Duodenal mucosa (tissue), 2 donors: Measurements from ENCODE around the gene SFXN3.

ENCODE experiments used
- H3K27ac ChIP-seq: one replicate; pipeline ENCODE4 v1.7.0; 2013; ENCODE audit warnings: low read depth, low read length
- H3K27me3 ChIP-seq, 2 donors: one replicate each; pipeline ENCODE4 v1.7.0; 2013; ENCODE audit warnings: low read length in 2 of 2, control low read depth in 1 of 2; ENCODE audit not compliant: insufficient read depth in 2 of 2, control insufficient read depth in 1 of 2
- H3K36me3 ChIP-seq, 2 donors: one replicate each; pipeline ENCODE4 v1.7.0; 2013; ENCODE audit warnings: low read length in 2 of 2, control low read depth in 1 of 2; ENCODE audit not compliant: insufficient read depth in 2 of 2, control insufficient read depth in 1 of 2
- H3K4me1 ChIP-seq, 2 donors: one replicate each; pipeline ENCODE4 v1.7.0; 2013; ENCODE audit warnings: low read length in 2 of 2, control low read depth in 1 of 2; ENCODE audit not compliant: insufficient read depth in 2 of 2, control insufficient read depth in 1 of 2
- H3K4me3 ChIP-seq, 2 donors: one replicate each; pipeline ENCODE4 v1.7.0; 2013; ENCODE audit warnings: low read length in 2 of 2, low read depth in 1 of 2
- H3K9ac ChIP-seq, 2 donors: one replicate each; pipeline ENCODE4 v1.7.0; 2013; ENCODE audit warnings: low read length in 2 of 2, low read depth in 1 of 2
- H3K9me3 ChIP-seq, 2 donors: one replicate each; pipeline ENCODE4 v1.7.0; 2013; ENCODE audit warnings: low read length in 2 of 2, control low read depth in 1 of 2; ENCODE audit not compliant: control insufficient read depth in 1 of 2

The SFXN3 gene

DNA sequence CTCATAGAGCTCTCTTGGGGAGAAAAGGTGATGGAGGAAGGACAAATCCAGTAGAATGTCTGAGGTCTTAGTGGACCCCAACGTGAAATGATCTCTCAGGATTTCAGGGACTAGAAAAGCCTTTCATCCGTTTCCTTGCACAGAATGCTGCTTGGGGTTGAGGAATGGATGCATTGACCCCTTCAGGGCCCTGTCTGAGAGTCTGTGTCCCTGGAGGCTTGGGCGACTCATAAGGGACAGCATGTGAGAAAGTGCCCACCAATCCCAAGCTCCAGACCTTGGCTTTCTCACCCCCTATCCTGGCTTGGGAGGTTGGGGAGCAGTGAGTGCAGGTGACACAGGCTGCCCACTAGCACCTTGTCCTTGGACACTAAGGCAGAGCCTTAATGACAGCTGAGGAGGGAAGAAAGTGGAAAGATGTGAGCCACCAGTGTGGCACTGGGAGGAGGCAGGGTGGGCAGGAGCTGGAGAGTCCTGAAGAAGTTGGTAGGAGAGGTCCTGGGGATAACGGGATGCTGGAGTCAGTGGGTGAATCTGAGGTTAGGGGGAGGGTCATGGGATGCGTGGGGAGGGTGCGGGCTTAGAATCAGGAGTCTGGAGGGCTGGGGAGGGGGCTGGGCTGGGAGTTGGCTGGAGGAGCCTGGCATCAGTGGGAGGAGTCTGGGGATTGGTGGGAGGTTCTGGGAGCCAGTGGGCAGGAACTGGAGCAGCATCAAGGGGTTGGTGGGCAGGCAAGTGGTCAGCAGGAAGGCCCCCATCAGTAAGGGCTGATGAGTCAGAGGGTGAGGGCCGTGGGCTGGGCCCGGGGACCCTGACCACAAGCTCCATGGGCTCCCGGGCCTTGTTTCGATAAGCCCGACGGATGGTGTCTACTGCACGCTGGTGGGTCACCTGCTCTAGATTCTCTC, 22.9 kb upstream of the SFXN3 start:
- Histone ChIP-seq H3K4me1 (peaks cover 6 to 20% of the 10 kb centered on the region in 2 donors), H3K27ac (no peak overlapping the region), H3K9me3 (no peaks in the 10 kb centered on the region), H3K9ac (no peak overlapping the region), H3K4me3 (no peak overlapping the region), H3K27me3 (no peaks in the 10 kb centered on the region), H3K36me3 (peaks cover 0 to 33% of the 10 kb centered on the region in 2 donors)

DNA sequence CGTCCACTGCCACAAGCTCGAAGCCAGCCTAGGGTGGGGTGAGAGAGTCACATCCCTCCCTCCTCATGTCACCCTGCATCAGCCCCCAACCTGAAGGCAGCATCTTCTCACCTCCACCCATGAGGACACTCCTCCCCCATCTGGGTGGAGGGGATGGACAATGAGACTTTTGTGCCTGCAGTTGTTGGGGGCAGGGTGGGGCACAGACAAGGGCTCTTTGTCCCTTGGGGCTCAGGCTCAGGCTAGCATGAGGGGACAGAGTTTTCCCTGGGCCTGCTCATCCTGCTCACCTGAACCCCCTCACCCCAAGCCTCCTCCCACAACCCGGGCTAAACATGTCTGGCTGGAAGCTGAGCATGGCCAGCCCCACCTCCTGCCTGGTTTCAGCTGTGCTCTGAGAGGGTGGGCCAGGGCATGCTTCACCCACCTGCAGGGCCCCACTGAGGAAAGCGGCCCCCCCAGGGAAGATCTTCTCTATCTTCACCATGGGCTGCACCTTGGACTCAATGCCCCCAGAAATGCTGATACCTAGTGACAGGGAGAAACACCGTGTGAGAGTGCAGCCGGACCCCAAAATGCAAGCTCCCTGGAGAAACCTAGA, 22.1 kb upstream of the SFXN3 start:
- no peaks in the 10 kb centered on the region for H3K27me3 ChIP-seq
- H3K4me3 ChIP-seq, result no peak overlapping the region
- no peak overlapping the region for H3K27ac ChIP-seq
- no peak overlapping the region for H3K9ac ChIP-seq
- no peaks in the 10 kb centered on the region for H3K9me3 ChIP-seq
- H3K36me3 ChIP-seq, result peaks cover 0 to 26% of the 10 kb centered on the region in 2 donors
- peaks cover 10 to 24% of the 10 kb centered on the region in 2 donors for H3K4me1 ChIP-seq

DNA sequence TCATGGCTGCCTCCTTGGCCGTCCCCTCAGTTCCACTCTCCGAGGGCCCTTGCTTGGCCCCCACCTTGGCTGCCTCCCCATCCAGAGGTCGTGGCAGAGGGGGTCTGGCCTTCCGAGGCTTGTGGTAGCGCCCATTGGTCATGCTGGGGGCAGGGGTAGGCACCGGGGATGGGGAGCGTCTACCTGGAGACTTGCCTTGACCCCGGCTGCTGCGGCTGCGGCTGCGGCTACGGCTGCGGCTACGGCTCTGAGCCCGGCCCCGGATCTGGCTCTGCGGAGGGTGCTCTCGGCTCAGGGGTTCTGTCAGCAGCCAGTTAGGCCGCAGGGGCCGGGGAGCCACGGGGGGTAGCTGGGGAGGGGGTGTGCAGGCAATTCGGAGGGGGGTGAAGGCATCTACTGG, 20.7 kb upstream of the SFXN3 start:
- peaks cover 0 to 18% of the 10 kb centered on the region in 2 donors for H3K36me3 ChIP-seq
- H3K27me3 ChIP-seq, result no peaks in the 10 kb centered on the region
- H3K4me3 ChIP-seq, result no peak overlapping the region
- no peak overlapping the region for H3K27ac ChIP-seq
- peaks cover 10 to 24% of the 10 kb centered on the region in 2 donors for H3K4me1 ChIP-seq
- H3K9me3 ChIP-seq, result no peaks in the 10 kb centered on the region
- no peak overlapping the region for H3K9ac ChIP-seq

DNA sequence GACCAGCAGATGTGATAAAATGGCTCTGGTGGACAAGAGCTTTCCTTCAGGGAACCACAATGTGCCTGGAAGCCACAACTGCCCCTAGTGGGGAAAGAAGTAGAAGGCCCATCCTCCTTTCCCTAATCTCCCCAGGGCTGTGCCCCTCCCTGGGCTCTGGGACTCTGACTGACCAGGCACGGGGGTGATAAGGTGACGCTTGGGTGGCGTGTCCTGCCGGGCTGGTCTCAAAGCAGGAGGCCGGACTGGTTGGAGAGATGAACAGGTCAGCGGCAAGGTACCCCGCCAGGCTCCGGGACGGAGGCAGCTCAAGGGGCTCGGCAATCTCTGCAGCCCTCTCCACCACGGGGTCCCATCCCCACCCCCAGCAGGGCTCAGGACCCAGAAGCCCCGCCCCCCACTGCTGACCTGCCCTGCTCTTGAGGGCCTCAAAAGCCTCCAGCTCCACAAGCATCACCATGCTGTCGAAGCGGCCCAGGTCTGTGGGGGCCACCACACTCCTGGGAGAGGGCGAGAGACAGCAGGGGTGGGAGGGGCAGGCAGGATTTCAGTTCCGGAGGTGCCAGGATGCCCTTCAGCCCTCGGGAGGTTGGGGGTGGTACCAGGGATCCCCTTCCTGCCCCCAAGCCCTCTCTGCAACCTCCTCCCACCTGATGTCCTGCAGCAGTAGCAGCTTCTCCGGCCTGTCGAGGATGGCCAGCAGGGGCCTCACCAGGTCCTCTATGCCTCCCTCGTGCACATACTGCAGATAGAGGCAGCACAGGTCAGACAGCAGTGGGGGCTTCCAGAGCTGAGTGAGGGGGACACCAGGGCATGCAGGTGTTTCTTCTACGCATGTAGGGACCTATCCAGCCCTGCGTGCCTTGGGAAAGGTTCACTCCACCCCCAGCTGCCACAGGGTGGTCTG, 19.3 kb upstream of the SFXN3 start:
- no peak overlapping the region for H3K9ac ChIP-seq
- peaks cover 0 to 3% of the 10 kb centered on the region in 2 donors for H3K36me3 ChIP-seq
- no peaks in the 10 kb centered on the region for H3K9me3 ChIP-seq

DNA sequence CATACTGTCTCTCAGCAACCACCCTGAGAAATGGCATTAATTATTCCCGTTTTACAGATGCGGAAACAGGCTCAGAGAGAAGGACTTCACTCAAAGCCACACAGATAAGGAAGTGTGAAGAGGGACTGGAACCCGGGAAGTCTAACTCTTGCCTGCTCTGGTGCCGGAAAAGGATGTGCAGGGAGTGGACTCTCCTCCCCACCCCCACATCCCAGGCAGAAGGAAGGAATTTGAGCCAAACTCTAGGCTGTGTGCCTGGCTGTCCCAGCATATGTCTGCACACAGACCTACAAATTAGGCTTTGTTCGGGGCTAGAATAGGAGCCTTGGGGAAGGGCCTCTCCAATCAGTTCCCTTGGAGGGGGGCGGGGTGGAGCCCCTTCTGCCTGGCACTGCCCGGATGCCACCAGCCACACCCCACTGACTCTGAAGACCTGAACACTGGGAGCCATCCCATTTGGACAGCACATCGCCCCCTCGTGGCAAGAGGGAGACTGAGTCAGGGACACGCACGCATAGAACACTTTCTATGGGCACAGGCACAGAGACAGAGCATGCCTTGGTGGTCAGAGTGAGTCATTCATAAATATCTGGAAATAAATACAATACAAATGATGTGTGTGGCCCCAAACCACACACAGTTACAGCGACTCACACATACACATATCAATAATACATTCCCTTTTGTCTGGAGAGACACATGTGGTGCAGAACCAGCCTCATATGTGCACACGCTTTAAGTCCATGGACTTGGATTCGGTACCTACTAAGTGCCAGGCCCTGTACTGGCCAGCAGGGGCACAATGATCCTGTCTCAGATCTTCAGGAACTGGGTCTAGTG, 18.3 kb upstream of the SFXN3 start:
- H3K9ac ChIP-seq, result no peak overlapping the region
- H3K4me1 ChIP-seq, result peaks cover 10 to 12% of the 10 kb centered on the region in 2 donors
- H3K9me3 ChIP-seq, result no peaks in the 10 kb centered on the region
- H3K27ac ChIP-seq, result no peak overlapping the region
- H3K36me3 ChIP-seq, result no peaks in the 10 kb centered on the region
- no peak overlapping the region for H3K4me3 ChIP-seq
- peaks cover 4 to 9% of the 10 kb centered on the region in 2 donors for H3K27me3 ChIP-seq

More for the DNA sequence above, 19.3 kb upstream of the SFXN3 start:
- Histone ChIP-seq H3K27me3 (peaks cover under 1 to 9% of the 10 kb centered on the region in 2 donors), H3K4me3 (no peak overlapping the region), H3K27ac (no peak overlapping the region), H3K4me1 (peaks cover 10 to 19% of the 10 kb centered on the region in 2 donors)

DNA sequence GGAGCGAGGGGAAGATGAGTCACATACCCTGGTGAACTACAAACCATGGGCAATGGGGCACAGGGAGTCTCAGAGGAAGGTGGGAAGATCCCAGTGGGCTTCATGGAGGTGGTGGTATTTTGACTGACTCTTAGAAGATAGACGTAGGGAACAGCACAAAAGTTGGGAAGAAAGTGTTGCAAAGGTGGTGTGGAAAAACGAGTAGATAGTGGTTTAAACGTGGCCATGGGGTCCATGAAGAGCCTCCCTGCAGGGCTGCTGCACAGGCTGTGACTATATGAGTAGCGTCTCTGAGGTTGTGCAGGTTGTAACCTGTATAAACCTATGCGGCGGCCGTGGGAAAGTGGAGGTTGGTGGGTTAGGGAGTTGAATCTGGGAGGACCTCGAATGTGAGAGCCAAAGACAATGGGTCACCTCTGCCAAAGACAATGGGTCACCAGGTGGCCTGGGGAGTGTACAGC, 17.6 kb upstream of the SFXN3 start:
- H3K27ac ChIP-seq, result no peak overlapping the region
- H3K4me3 ChIP-seq, result no peak overlapping the region
- peaks cover 6 to 14% of the 10 kb centered on the region in 2 donors for H3K4me1 ChIP-seq
- H3K9me3 ChIP-seq, result no peaks in the 10 kb centered on the region
- peaks cover 4 to 9% of the 10 kb centered on the region in 2 donors for H3K27me3 ChIP-seq
- H3K36me3 ChIP-seq, result no peaks in the 10 kb centered on the region
- H3K9ac ChIP-seq, result no peak overlapping the region

DNA sequence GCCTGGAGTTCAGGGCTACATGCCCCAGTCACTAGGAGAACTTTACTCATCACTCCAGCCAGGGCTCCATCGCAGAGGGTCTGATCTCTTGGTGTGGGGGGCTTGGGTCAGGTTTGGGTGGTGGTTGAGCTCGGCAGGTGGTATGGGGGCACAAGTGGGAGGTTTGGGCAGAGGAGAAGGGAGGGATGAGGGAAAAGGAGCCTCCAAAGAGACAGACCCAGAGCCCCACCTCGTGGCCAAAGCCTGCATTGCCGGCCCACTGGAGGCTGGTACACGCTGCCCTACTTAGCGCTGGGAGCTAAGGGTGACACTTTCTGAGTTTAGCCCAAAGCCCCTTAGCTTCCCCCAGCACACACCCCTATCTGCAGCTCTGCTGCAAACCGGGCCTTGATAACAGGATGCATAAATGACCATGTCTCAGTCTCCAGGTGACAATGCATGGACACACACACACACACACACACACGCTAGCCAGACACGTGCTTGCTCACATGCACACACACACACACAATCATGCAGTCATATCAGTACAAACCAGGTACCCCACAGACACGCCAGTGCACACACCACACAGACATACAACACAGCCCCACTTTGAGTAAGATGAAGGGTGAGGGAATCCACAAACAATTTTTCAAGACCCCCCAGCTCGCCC, 16.7 kb upstream of the SFXN3 start:
- Histone ChIP-seq H3K27me3 (peaks cover 4 to 14% of the 10 kb centered on the region in 2 donors), H3K27ac (no peak overlapping the region), H3K4me1 (peaks cover 6 to 21% of the 10 kb centered on the region in 2 donors), H3K9me3 (no peaks in the 10 kb centered on the region), H3K4me3 (no peak overlapping the region), H3K36me3 (no peaks in the 10 kb centered on the region), H3K9ac (no peak overlapping the region)

DNA sequence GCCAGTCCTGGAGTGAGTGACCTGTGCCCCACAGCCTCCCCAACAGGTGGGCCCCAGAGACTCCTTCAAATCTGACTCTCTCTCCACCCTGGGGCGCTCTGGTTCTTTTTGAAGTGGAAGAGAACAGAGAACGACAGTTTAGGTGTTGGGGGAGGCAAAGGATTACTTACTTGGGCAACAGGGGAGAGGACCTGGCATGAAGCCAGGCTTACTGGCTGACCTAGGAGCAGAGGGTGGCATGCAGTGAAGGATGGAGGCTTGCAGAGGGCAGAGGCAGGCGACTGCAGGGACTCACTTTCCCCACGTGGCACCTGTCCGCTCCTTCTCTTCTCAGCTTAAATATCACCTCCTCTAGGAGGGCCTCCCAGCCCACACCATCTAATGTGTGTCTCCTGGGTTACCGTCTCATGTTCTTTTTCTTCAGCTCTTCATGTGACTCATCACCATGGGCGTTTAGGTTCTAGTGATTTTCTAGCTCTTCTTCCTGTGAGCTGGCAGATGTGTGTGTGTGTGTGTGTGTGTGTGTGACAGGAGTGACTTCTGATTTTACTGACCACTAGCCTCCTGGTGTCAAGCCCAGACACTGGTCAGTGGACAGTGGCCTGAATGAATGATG, 16.0 kb upstream of the SFXN3 start:
- Histone ChIP-seq H3K36me3 (no peaks in the 10 kb centered on the region), H3K4me3 (no peak overlapping the region), H3K9me3 (no peaks in the 10 kb centered on the region), H3K4me1 (peaks cover 6 to 21% of the 10 kb centered on the region in 2 donors), H3K27me3 (peaks cover 4 to 14% of the 10 kb centered on the region in 2 donors), H3K27ac (no peak overlapping the region), H3K9ac (no peak overlapping the region)
